Esophagus squamous epithelium (tissue), 5 donors: ENCODE measurements around the gene LRRC36. TPM values are rescaled to one million over a fixed set of nuclear protein-coding genes. Genes with fewer than 3 reads are reported as not detected.

ENCODE experiments used
- DNase-seq: peaks from one replicate; lab custom pipeline; 2025; lab: John Stamatoyannopoulos, UW
- H3K27ac ChIP-seq, 4 donors: fragments of 200-600 bp; sonication (generic); one replicate each; pipeline ENCODE4 v1.5.1; 2016 to 2019; ENCODE audit warnings: mild to moderate bottlenecking in 1 of 4
- H3K27me3 ChIP-seq, 4 donors: fragments of 200-600 bp; sonication (generic); 1 replicate in 3 of 4; 2 replicates in 1 of 4; pipeline versions ENCODE4 v1.5.1 to v1.6.0; 2017 to 2021; ENCODE audit warnings: antibody characterized with exemption in 1 of 4
- H3K36me3 ChIP-seq, 3 donors: fragments of 200-600 bp; sonication (generic); one replicate each; pipeline ENCODE4 v1.5.1; 2016 to 2019
- H3K4me1 ChIP-seq, 3 donors: fragments of 200-600 bp; sonication (generic); one replicate each; pipeline ENCODE4 v1.5.1; 2017 to 2019
- H3K4me3 ChIP-seq, 4 donors: fragments of 200-600 bp; sonication (generic); 1 replicate in 3 of 4; 2 replicates in 1 of 4; pipeline ENCODE4 v1.5.1; 2016 to 2019; ENCODE audit warnings: mild to moderate bottlenecking in 2 of 4, moderate library complexity in 1 of 4
- H3K9me3 ChIP-seq, 3 donors: fragments of 200-600 bp; sonication (generic); one replicate each; pipeline ENCODE4 v1.5.1; 2016 to 2019
- CTCF ChIP-seq, 6 experiments: fragments of 450-650 bp in 4 of 6; fragments of 200-600 bp in 2 of 6; sonication (generic) in 2 of 6; IDR thresholded peaks; one replicate each; pipeline ENCODE4 v1.5.1; 2016 to 2019; ENCODE audit warnings: antibody characterized with exemption in 6 of 6, mild to moderate bottlenecking in 4 of 6, moderate library complexity in 4 of 6
- POLR2A ChIP-seq, 4 donors: fragments of 450-650 bp; IDR thresholded peaks; one replicate each; pipeline ENCODE4 v1.6.1; 2017; ENCODE audit warnings: antibody characterized with exemption in 4 of 4, mild to moderate bottlenecking in 4 of 4, moderate library complexity in 3 of 4
- WGBS, 2 donors: methylation state at CpG; one replicate each; pipeline ENCODE4 v1.1.5; 2018; 5-methylcytosine and 5-hydroxymethylcytosine counted together
- intact Hi-C: fragments of 100-400 bp; cut with DNase I; formaldehyde crosslinking; loops from one replicate; pipeline ENCODE4 v1.15.0; 2022
- total RNA-seq, 4 donors: library from RNA; depleted of rRNA; stranded (reverse); fragments of >200 nt; gene quantifications; one replicate each; pipeline ENCODE4 v1.1.0, GENCODE V29; 2016
- donor health status: DM: yes; HTN: yes; CAD: no.

The LRRC36 gene
- total RNA-seq, result not detected

GRCh38 chr16:67326472-67327309 is at the start of gene LRRC36, which contains the start of gene KCTD19:
Gene LRRC36 (plus strand): TSS chr16:67326815. CDS start chr16:67326863, 48 bp downstream.
Gene KCTD19 (minus strand): TSS chr16:67326741. CDS start chr16:67326707, 34 bp downstream.
- DNase-seq, result no peak

GRCh38 chr16:67277294-67277998 is 49.2 kb upstream of the LRRC36 start:
- TF ChIP-seq POLR2A (IDR thresholded peaks at IDR 0.05) (no peak), CTCF (IDR thresholded peaks at IDR 0.05) (no peak)
- H3K4me3 ChIP-seq, result peak overlapping the region in 1 of 4 donors; percentile 78
- H3K27ac ChIP-seq, result peak overlapping the region; percentile 46 to 83 (median 76)
- no peak for DNase-seq
- H3K36me3 ChIP-seq, result peaks cover 0 to 27% (median 6%) of the 10 kb centered on the region in 3 donors
- 75 to 89% methylated on average over 3 of the region's 4 CpGs for WGBS, 2 donors
- no peaks in the 10 kb centered on the region for H3K9me3 ChIP-seq
- peaks cover 20 to 39% (median 23%) of the 10 kb centered on the region in 3 donors for H3K4me1 ChIP-seq
- intact Hi-C loops, result no loop called here
- no peaks in the 10 kb centered on the region for H3K27me3 ChIP-seq

More at GRCh38 chr16:67326472-67327309, at the start of gene LRRC36, which contains the start of gene KCTD19:
- 15% methylated on average over 28 to 29 of the region's 61 CpGs for WGBS, 2 donors
- TF ChIP-seq CTCF (IDR thresholded peaks at IDR 0.05) (peak in 5 of 6 experiments; percentile 17 to 38 (median 35)), POLR2A (IDR thresholded peaks at IDR 0.05) (no peak)
- peak within 1 kb of the TSS in 2 of 4 donors; percentile 6 to 36 for H3K27ac ChIP-seq
- intact Hi-C loops, result no loop called here
- no peaks in the 10 kb centered on the region for H3K36me3 ChIP-seq
- H3K9me3 ChIP-seq, result no peaks in the 10 kb centered on the region
- peaks cover 0 to 47% (median 0%) of the 10 kb centered on the region in 4 donors for H3K27me3 ChIP-seq
- H3K4me1 ChIP-seq, result peaks cover 6 to 16% (median 9%) of the 10 kb centered on the region in 3 donors
- peak within 1 kb of the TSS; percentile 30 to 70 (median 43) for H3K4me3 ChIP-seq

GRCh38 chr16:67277999-67278772 is 48.4 kb upstream of the LRRC36 start:
- Histone ChIP-seq H3K36me3 (peaks cover 0 to 23% (median 6%) of the 10 kb centered on the region in 3 donors), H3K4me3 (peak overlapping the region; percentile 53 to 83 (median 70)), H3K27me3 (no peaks in the 10 kb centered on the region), H3K27ac (peak overlapping the region; percentile 46 to 83 (median 76)), H3K4me1 (peaks cover 20 to 39% (median 23%) of the 10 kb centered on the region in 3 donors), H3K9me3 (no peaks in the 10 kb centered on the region)
- DNase-seq, result no peak
- WGBS, 2 donors, result 39% methylated on average over 11 of the region's 13 CpGs; no CpG with 5 or more reads in 1 of the 2 donors
- TF ChIP-seq CTCF (IDR thresholded peaks at IDR 0.05) (no peak), POLR2A (IDR thresholded peaks at IDR 0.05) (no peak)
- intact Hi-C loops, result no loop called here

GRCh38 chr16:67278773-67279295 is 47.8 kb upstream of the LRRC36 start:
- H3K4me3 ChIP-seq, result peak overlapping the region; percentile 53 to 83 (median 70)
- peaks cover 20 to 39% (median 23%) of the 10 kb centered on the region in 3 donors for H3K4me1 ChIP-seq
- H3K27me3 ChIP-seq, result no peaks in the 10 kb centered on the region
- intact Hi-C loops, result no loop called here
- DNase-seq, result no peak
- peak overlapping the region; percentile 46 to 83 (median 76) for H3K27ac ChIP-seq
- peaks cover 0 to 23% (median 6%) of the 10 kb centered on the region in 3 donors for H3K36me3 ChIP-seq
- H3K9me3 ChIP-seq, result no peaks in the 10 kb centered on the region
- 0% methylated on average over 9 of the region's 42 CpGs; no CpG with 5 or more reads in 1 of the 2 donors for WGBS, 2 donors
- TF ChIP-seq CTCF (IDR thresholded peaks at IDR 0.05) (peak in 3 of 6 experiments; percentile 19 to 36 (median 32)), POLR2A (IDR thresholded peaks at IDR 0.05) (no peak)
